Endothelial cell (in vitro differentiated cells): ENCODE data around the gene RWDD3. TPM values are rescaled to one million over a fixed set of nuclear protein-coding genes. Genes with fewer than 3 reads are reported as not detected.

Experiments
- DNase-seq: peaks from one replicate; pipeline ENCODE4 v3.0.0; 2021; ENCODE audit warnings: low spot score
- H3K27ac Mint-ChIP-seq: one replicate; pipeline ENCODE4 v1.8.0; 2021; ENCODE audit warnings: mixed read lengths, inconsistent platforms; ENCODE audit not compliant: unreplicated experiment
- H3K27me3 Mint-ChIP-seq: one replicate; pipeline ENCODE4 v1.8.0; 2021; ENCODE audit warnings: mild to moderate bottlenecking, moderate library complexity, mixed read lengths, inconsistent platforms; ENCODE audit not compliant: unreplicated experiment
- H3K36me3 Mint-ChIP-seq: one replicate; pipeline ENCODE4 v1.8.0; 2021; ENCODE audit warnings: mild to moderate bottlenecking, low read depth, mixed read lengths, inconsistent platforms; ENCODE audit not compliant: unreplicated experiment
- H3K4me1 Mint-ChIP-seq: one replicate; pipeline ENCODE4 v1.8.0; 2021; ENCODE audit warnings: mild to moderate bottlenecking, mixed read lengths, inconsistent platforms; ENCODE audit not compliant: unreplicated experiment
- H3K4me3 Mint-ChIP-seq: one replicate; pipeline ENCODE4 v1.8.0; 2021; ENCODE audit warnings: mild to moderate bottlenecking, mixed read lengths, inconsistent platforms; ENCODE audit not compliant: unreplicated experiment
- H3K9me3 Mint-ChIP-seq: one replicate; pipeline ENCODE4 v1.8.0; 2021; ENCODE audit warnings: mixed read lengths, inconsistent platforms; ENCODE audit not compliant: unreplicated experiment
- CTCF ChIP-seq: fragments of 200-600 bp; sonication (generic); IDR thresholded peaks from one replicate; pipeline ENCODE4 v1.5.0; 2021; ENCODE audit warnings: antibody characterized with exemption; ENCODE audit not compliant: unreplicated experiment
- total RNA-seq: library from RNA; stranded (reverse); fragmentation: NEBNext Ultra II Directional; extraction: Animal tissue kit (Norgen Biotek cat#: 25700); gene quantifications from one replicate; pipeline ENCODE4 v1.2.1, GENCODE V29; 2021; ENCODE audit not compliant: unreplicated experiment

RWDD3 gene
- total RNA-seq, 1 donor from 2014 or later = 31.4 TPM

- Mint-ChIP-seq H3K4me1 (no peaks in the 10 kb centered on the region), H3K4me3 (no peak overlapping the region), H3K27me3 (peaks cover 1% of the 10 kb centered on the region), H3K36me3 (no peaks in the 10 kb centered on the region), H3K27ac (no peak overlapping the region), H3K9me3 (no peaks in the 10 kb centered on the region)
- no peak for DNase-seq
- TF ChIP-seq CTCF = no peak
These were observed 36.3 kb upstream of the RWDD3 start for GRCh38 chr1:95197616-95198252.

GRCh38 chr1:95201905-95202304 is 32.1 kb upstream of the RWDD3 start:
- peaks cover 1% of the 10 kb centered on the region for H3K27me3 Mint-ChIP-seq
- H3K4me1 Mint-ChIP-seq = no peaks in the 10 kb centered on the region
- no peaks in the 10 kb centered on the region for H3K36me3 Mint-ChIP-seq
- no peak overlapping the region for H3K27ac Mint-ChIP-seq
- H3K4me3 Mint-ChIP-seq = no peak overlapping the region
- no peaks in the 10 kb centered on the region for H3K9me3 Mint-ChIP-seq
- no peak for TF ChIP-seq CTCF
- no peak for DNase-seq

- H3K27me3 Mint-ChIP-seq = peaks cover 1% of the 10 kb centered on the region
- no peak for TF ChIP-seq CTCF
- DNase-seq = no peak
- H3K4me1 Mint-ChIP-seq = no peaks in the 10 kb centered on the region
- H3K9me3 Mint-ChIP-seq = no peaks in the 10 kb centered on the region
- no peak overlapping the region for H3K4me3 Mint-ChIP-seq
- no peak overlapping the region for H3K27ac Mint-ChIP-seq
- H3K36me3 Mint-ChIP-seq = no peaks in the 10 kb centered on the region
These were observed 30.0 kb upstream of the RWDD3 start for GRCh38 chr1:95203908-95204437.

GRCh38 chr1:95206514-95206913 is 27.5 kb upstream of the RWDD3 start:
- no peak for TF ChIP-seq CTCF
- no peaks in the 10 kb centered on the region for H3K36me3 Mint-ChIP-seq
- H3K4me3 Mint-ChIP-seq = no peak overlapping the region
- H3K9me3 Mint-ChIP-seq = no peaks in the 10 kb centered on the region
- DNase-seq = no peak
- H3K4me1 Mint-ChIP-seq = no peaks in the 10 kb centered on the region
- no peak overlapping the region for H3K27ac Mint-ChIP-seq
- no peaks in the 10 kb centered on the region for H3K27me3 Mint-ChIP-seq

- no peak for TF ChIP-seq CTCF
- Mint-ChIP-seq H3K27me3 (no peaks in the 10 kb centered on the region), H3K4me1 (no peaks in the 10 kb centered on the region), H3K9me3 (no peaks in the 10 kb centered on the region), H3K36me3 (no peaks in the 10 kb centered on the region), H3K27ac (no peak overlapping the region), H3K4me3 (no peak overlapping the region)
- DNase-seq = no peak
These were observed 26.6 kb upstream of the RWDD3 start for GRCh38 chr1:95207223-95207935.
